Endometrial microvascular endothelial cells (primary cell): Measurements from ENCODE around the gene ETV7. TPM values are rescaled to one million over a fixed set of nuclear protein-coding genes. Genes with fewer than 3 reads are reported as not detected.
"Not testable (repeated sequence)": the region's sequence is repeated elsewhere in the genome, so short reads cannot be mapped to it uniquely, and the experiment has no call there.

Source experiments
- in situ Hi-C: cut with HindIII; loops from 2 replicates; pipeline ENCODE4 v1.10.0; 2017; ENCODE audit warnings: low sequenced_read_pairs, low pct_unique_long_range_greater_than_20kb; ENCODE audit errors: inconsistent ontology term
- total RNA-seq: library from RNA; depleted of rRNA; stranded (reverse); fragments of >200 nt; gene quantifications from one replicate; pipeline ENCODE4 v1.2.3, GENCODE V29; 2015; ENCODE audit errors: inconsistent ontology term

The ETV7 gene
- total RNA-seq: 1.8 TPM

GRCh38 chr6:36387440-36388303 lies at the start of gene ETV7:
Gene ETV7 (minus strand): TSS chr6:36387669. CDS start chr6:36387541, 128 bp downstream.
- in situ Hi-C loops: no loop called here

- in situ Hi-C loops: no loop called here
Measured at GRCh38 chr6:36436466-36436865, 49.0 kb upstream of the ETV7 start.

GRCh38 chr6:36432151-36432671 lies 44.7 kb upstream of the ETV7 start:
- in situ Hi-C loops: no loop called here

GRCh38 chr6:36431197-36431596 lies 43.7 kb upstream of the ETV7 start:
- in situ Hi-C loops: no loop called here

GRCh38 chr6:36430351-36430750 lies 42.9 kb upstream of the ETV7 start:
- in situ Hi-C loops: no loop called here

- in situ Hi-C loops: no loop called here
Measured at GRCh38 chr6:36428911-36429310, 41.4 kb upstream of the ETV7 start.

- in situ Hi-C loops: no loop called here
Measured at GRCh38 chr6:36426622-36427021, 39.2 kb upstream of the ETV7 start.

GRCh38 chr6:36423101-36423824 lies 35.8 kb upstream of the ETV7 start:
- in situ Hi-C loops: no loop called here

GRCh38 chr6:36422714-36423100 lies 35.2 kb upstream of the ETV7 start:
- in situ Hi-C loops: no loop called here

- in situ Hi-C loops: no loop called here
Measured at GRCh38 chr6:36419310-36419709, 31.8 kb upstream of the ETV7 start.

- in situ Hi-C loops: no loop called here
Measured at GRCh38 chr6:36418558-36418957, 31.1 kb upstream of the ETV7 start.

- in situ Hi-C loops: no loop called here
Measured at GRCh38 chr6:36414481-36414880, 27.0 kb upstream of the ETV7 start.

GRCh38 chr6:36413489-36414480 lies 26.3 kb upstream of the ETV7 start:
- in situ Hi-C loops: no loop called here

- in situ Hi-C loops: not testable (repeated sequence)
Measured at GRCh38 chr6:36409718-36410117, 22.2 kb upstream of the ETV7 start.

GRCh38 chr6:36404164-36404563 lies 16.7 kb upstream of the ETV7 start:
- in situ Hi-C loops: no loop called here

GRCh38 chr6:36402481-36402880 lies 15.0 kb upstream of the ETV7 start:
- in situ Hi-C loops: no loop called here

GRCh38 chr6:36399970-36400369 lies 12.5 kb upstream of the ETV7 start:
- in situ Hi-C loops: no loop called here

GRCh38 chr6:36392621-36393020 lies 5.2 kb upstream of the ETV7 start:
- in situ Hi-C loops: no loop called here

- in situ Hi-C loops: no loop called here
Measured at GRCh38 chr6:36389353-36389752, 1.9 kb upstream of the ETV7 start.
